H9 (cell line): ENCODE results near the gene SDR39U1. TPM values are rescaled to one million over a fixed set of nuclear protein-coding genes. Genes with fewer than 3 reads are reported as not detected.

ENCODE experiments used
- DNase-seq: peaks from one replicate; pipeline ENCODE4 v3.0.0-alpha.2; 2017
- H2AFZ ChIP-seq: one replicate; pipeline ENCODE4 v1.6.1; 2013; ENCODE audit warnings: mild to moderate bottlenecking, low read length, control low read depth, moderate library complexity
- H2AK5ac ChIP-seq: 2 replicates; pipeline ENCODE4 v1.6.1; 2013; ENCODE audit warnings: low read length, control low read depth, mixed read lengths; ENCODE audit not compliant: insufficient read length
- H2BK120ac ChIP-seq: one replicate; pipeline ENCODE4 v1.6.1; 2013; ENCODE audit warnings: low read depth, mild to moderate bottlenecking, low read length, control low read depth, inconsistent platforms; ENCODE audit not compliant: poor library complexity, severe bottlenecking
- H2BK12ac ChIP-seq: 2 replicates; pipeline ENCODE4 v1.6.1; 2013; ENCODE audit warnings: low read length, control low read depth, mixed read lengths, low read depth; ENCODE audit not compliant: insufficient read length
- H2BK15ac ChIP-seq: 2 replicates; pipeline ENCODE4 v1.6.1; 2013; ENCODE audit warnings: low read depth, low read length, control low read depth
- H2BK20ac ChIP-seq: one replicate; pipeline ENCODE4 v1.6.1; 2013; ENCODE audit warnings: low read depth, mild to moderate bottlenecking, low read length, control low read depth, inconsistent platforms; ENCODE audit not compliant: poor library complexity, severe bottlenecking
- H2BK5ac ChIP-seq: 2 replicates; pipeline ENCODE4 v1.6.1; 2013; ENCODE audit warnings: low read length, control low read depth, mixed read lengths; ENCODE audit not compliant: insufficient read length
- H3K14ac ChIP-seq: 2 replicates; pipeline ENCODE4 v1.6.1; 2013; ENCODE audit warnings: low read length, control low read depth; ENCODE audit not compliant: insufficient read depth
- H3K18ac ChIP-seq: 2 replicates; pipeline ENCODE4 v1.6.1; 2013; ENCODE audit warnings: low read depth, mild to moderate bottlenecking, mixed read lengths, low read length, control low read depth; ENCODE audit not compliant: insufficient read length
- H3K23ac ChIP-seq: 2 replicates; pipeline ENCODE4 v1.6.1; 2013; ENCODE audit warnings: low read length, control low read depth, mixed read lengths, low read depth; ENCODE audit not compliant: insufficient read length
- H3K23me2 ChIP-seq: 2 replicates; pipeline ENCODE4 v1.6.1; 2013; ENCODE audit warnings: low read depth, mild to moderate bottlenecking, mixed read lengths, low read length, control low read depth; ENCODE audit not compliant: insufficient read length, poor library complexity, severe bottlenecking
- H3K27ac ChIP-seq: 2 replicates; pipeline ENCODE4 v1.5.1; 2013; ENCODE audit warnings: low read length, control low read depth, mixed read lengths, low read depth; ENCODE audit not compliant: insufficient read length
- H3K27me3 ChIP-seq: 2 replicates; pipeline ENCODE4 v1.6.1; 2013; ENCODE audit warnings: low read length, control low read depth, inconsistent platforms; ENCODE audit not compliant: insufficient read depth
- H3K4ac ChIP-seq: 2 replicates; pipeline ENCODE4 v1.6.1; 2013; ENCODE audit warnings: low read depth, mild to moderate bottlenecking, control low read depth, inconsistent platforms, low read length, moderate library complexity
- H3K4me1 ChIP-seq: 2 replicates; pipeline ENCODE4 v1.6.1; 2013; ENCODE audit warnings: low read length, control low read depth, inconsistent platforms; ENCODE audit not compliant: insufficient read depth
- H3K4me2 ChIP-seq: 2 replicates; pipeline ENCODE4 v1.6.1; 2013; ENCODE audit warnings: low read length, control low read depth, mixed read lengths; ENCODE audit not compliant: insufficient read length, insufficient read depth
- H3K56ac ChIP-seq: 2 replicates; pipeline ENCODE4 v1.6.1; 2013; ENCODE audit warnings: low read depth, mild to moderate bottlenecking, mixed read lengths, low read length, control low read depth; ENCODE audit not compliant: insufficient read length
- H3K79me1 ChIP-seq: 2 replicates; pipeline ENCODE4 v1.6.1; 2013; ENCODE audit warnings: low read depth, mild to moderate bottlenecking, moderate library complexity, low read length, control low read depth, inconsistent platforms; ENCODE audit not compliant: insufficient read depth, poor library complexity, severe bottlenecking
- H3K79me2 ChIP-seq: 2 replicates; pipeline ENCODE4 v1.6.1; 2013; ENCODE audit warnings: low read length, control low read depth, inconsistent platforms; ENCODE audit not compliant: insufficient read depth
- H3K9ac ChIP-seq: 2 replicates; pipeline ENCODE4 v1.6.1; 2013; ENCODE audit warnings: low read length, control low read depth, mixed read lengths; ENCODE audit not compliant: insufficient read length; ENCODE audit errors: extremely low read depth
- H3K9me3 ChIP-seq: one replicate; pipeline ENCODE4 v1.6.1; 2013; ENCODE audit warnings: low read depth, low read length, inconsistent platforms; ENCODE audit not compliant: control insufficient read depth
- H3T11ph ChIP-seq: one replicate; pipeline ENCODE4 v1.6.1; 2013; ENCODE audit warnings: mild to moderate bottlenecking, low read length, control low read depth, inconsistent platforms
- H4K20me1 ChIP-seq: one replicate; pipeline ENCODE4 v1.6.1; 2013; ENCODE audit not compliant: control insufficient read depth, insufficient read length, insufficient read depth
- H4K5ac ChIP-seq: 2 replicates; pipeline ENCODE4 v1.6.1; 2013; ENCODE audit warnings: low read depth, mild to moderate bottlenecking, mixed read lengths, low read length, control low read depth; ENCODE audit not compliant: insufficient read length
- H4K8ac ChIP-seq: replicated peaks from 2 replicates; pipeline ENCODE4 v1.6.1; 2013; ENCODE audit warnings: low read length, control low read depth, mixed read lengths, low read depth; ENCODE audit not compliant: insufficient read length
- H4K91ac ChIP-seq: 2 replicates; pipeline ENCODE4 v1.6.1; 2013; ENCODE audit warnings: low read depth, mild to moderate bottlenecking, moderate library complexity, mixed read lengths, low read length, control low read depth; ENCODE audit not compliant: insufficient read length
- H3K27ac Mint-ChIP-seq, 3 experiments: 2 replicates in 2 of 3; 3 replicates in 1 of 3; pipeline ENCODE4 v1.8.0; 2020 to 2021; ENCODE audit warnings: mixed read lengths in 3 of 3, mild to moderate bottlenecking in 1 of 3, moderate library complexity in 1 of 3
- H3K27me3 Mint-ChIP-seq: 2 replicates; pipeline ENCODE4 v1.8.0; 2021; ENCODE audit warnings: low read depth, mild to moderate bottlenecking, moderate library complexity, mixed read lengths
- H3K36me3 Mint-ChIP-seq, 3 experiments: 2 replicates in 2 of 3; 3 replicates in 1 of 3; pipeline ENCODE4 v1.8.0; 2020 to 2021; ENCODE audit warnings: low read depth in 3 of 3, mixed read lengths in 3 of 3; ENCODE audit not compliant: insufficient read depth in 1 of 3
- H3K4me1 Mint-ChIP-seq, 2 experiments: 2 replicates each; pipeline ENCODE4 v1.8.0; 2020; ENCODE audit warnings: mixed read lengths in 2 of 2
- H3K4me3 Mint-ChIP-seq, 2 experiments: 2 replicates in 1 of 2; 3 replicates in 1 of 2; pipeline ENCODE4 v1.8.0; 2020 to 2021; ENCODE audit warnings: mild to moderate bottlenecking in 2 of 2, mixed read lengths in 2 of 2, moderate library complexity in 1 of 2
- H3K9me3 Mint-ChIP-seq, 2 experiments: 2 replicates in 1 of 2; 3 replicates in 1 of 2; pipeline ENCODE4 v1.8.0; 2020; ENCODE audit warnings: mild to moderate bottlenecking in 2 of 2, mixed read lengths in 2 of 2, moderate library complexity in 1 of 2
- CTCF ChIP-seq: fragments of 200-600 bp; sonication (generic); conservative IDR thresholded peaks from 3 replicates; pipeline ENCODE4 v1.8.0; 2021; ENCODE audit warnings: antibody characterized with exemption, mild to moderate bottlenecking
- WGBS: extraction: QIAGEN DNeasy Blood & Tissue Kit; methylation state at CpG from one replicate; pipeline ENCODE4 v1.1.7; 2013; ENCODE audit warnings: missing lambda C conversion rate, low lambda C conversion rate, mixed read lengths; ENCODE audit not compliant: insufficient read length; ENCODE audit errors: extremely low coverage; 5-methylcytosine and 5-hydroxymethylcytosine counted together
- total RNA-seq: library from RNA; stranded (reverse); gene quantifications from 2 replicates; pipeline ENCODE4 v1.2.1, GENCODE V29; 2021

Gene SDR39U1
- total RNA-seq, 1 experiment from 2014 or later, result 56.2 TPM

GRCh38 chr14:24398653-24399446 lies 43.7 kb downstream of the SDR39U1 start, which contains the start of gene NYNRIN:
NYNRIN (plus strand) TSS chr14:24399003; CDS start chr14:24399247, 244 bp downstream.
- H4K8ac ChIP-seq, result no peak within 1 kb of the TSS
- no peak within 1 kb of the TSS for H3K4ac ChIP-seq
- H3K27me3 Mint-ChIP-seq, result peaks cover 17% of the 10 kb centered on the region
- WGBS, result no CpG with 5 or more reads among the region's 57 CpGs
- no peak within 1 kb of the TSS for H2BK20ac ChIP-seq
- H3K4me2 ChIP-seq, result peak within 1 kb of the TSS; percentile 65
- no peak within 1 kb of the TSS for H2BK5ac ChIP-seq
- no peak within 1 kb of the TSS for H2BK120ac ChIP-seq
- H3K4me1 ChIP-seq, result no peaks in the 10 kb centered on the region; the same call in 1 of the 2 replicates
- H3K56ac ChIP-seq, result no peak within 1 kb of the TSS
- H2AK5ac ChIP-seq, result no peak within 1 kb of the TSS
- H3K23ac ChIP-seq, result no peak within 1 kb of the TSS
- no peak within 1 kb of the TSS for H4K91ac ChIP-seq
- H2AFZ ChIP-seq, result no peak within 1 kb of the TSS
- no peaks in the 10 kb centered on the region for H3K79me1 ChIP-seq
- H3K4me3 Mint-ChIP-seq, result peak within 1 kb of the TSS; percentile 79 to 89
- no peaks in the 10 kb centered on the region for H3K79me2 ChIP-seq
- peaks cover 5% of the 10 kb centered on the region for H3K23me2 ChIP-seq
- peak within 1 kb of the TSS in 1 of 3 experiments; percentile 60; a peak in 1 of 7 replicates for H3K27ac Mint-ChIP-seq
- H3K18ac ChIP-seq, result no peak within 1 kb of the TSS
- H2BK15ac ChIP-seq, result no peak within 1 kb of the TSS
- H3K9me3 ChIP-seq, result no peaks in the 10 kb centered on the region
- peaks cover 48 to 54% of the 10 kb centered on the region in 2 experiments for H3K4me1 Mint-ChIP-seq
- H3T11ph ChIP-seq, result no peak within 1 kb of the TSS
- no peak within 1 kb of the TSS for H3K27ac ChIP-seq
- H3K9ac ChIP-seq, result peak within 1 kb of the TSS; percentile 26
- H3K14ac ChIP-seq, result peak within 1 kb of the TSS; percentile 4; the same call in 1 of the 2 replicates
- H3K36me3 Mint-ChIP-seq, result 0 out of 7 replicates have a peak, but pooled peaks cover 0 to 2% (median 0%) of the 10 kb centered on the region in 3 experiments
- no peak within 1 kb of the TSS for H2BK12ac ChIP-seq
- H3K9me3 Mint-ChIP-seq, result no peaks in the 10 kb centered on the region
- no peaks in the 10 kb centered on the region for H3K27me3 ChIP-seq
- no peaks in the 10 kb centered on the region for H4K20me1 ChIP-seq
- peak; percentile 73 for DNase-seq
- no peak for TF ChIP-seq CTCF
- no peak within 1 kb of the TSS for H4K5ac ChIP-seq
